Activated CD4-positive, alpha-beta T cell treated with anti-CD3 and anti-CD28 coated beads for 36 hours (primary cell): ENCODE data around the gene ZBTB8OS. TPM values are rescaled to one million over a fixed set of nuclear protein-coding genes. Genes with fewer than 3 reads are reported as not detected.
A peak's percentile ranks its signal among the peaks of the same experiment; 100 is the strongest.

Experiments used
- ATAC-seq: fragments of 200-7000 bp; cut with Tn5 transposase; one replicate; pipeline ENCODE4 v1.10.0; 2021; ENCODE audit warnings: mild to moderate bottlenecking, moderate library complexity
- CTCF ChIA-PET: fragments of 350-600 bp; sonication (Branson Sonifier 250); formaldehyde crosslinking; loops from one replicate; lab custom pipeline; 2021; ENCODE audit warnings: antibody characterized with exemption; lab: Charles Lee
- POLR2A ChIA-PET: fragments of 350-600 bp; sonication (Branson Sonifier 250); formaldehyde crosslinking; loops from one replicate; lab custom pipeline; 2021; ENCODE audit warnings: antibody characterized with exemption, inconsistent platforms; lab: Charles Lee
- DNase-seq: peaks from one replicate; pipeline ENCODE4 v3.0.0-alpha.2; 2020
- H3K27ac Mint-ChIP-seq: one replicate; pipeline ENCODE4 v1.8.0; 2021; ENCODE audit warnings: mixed read lengths
- H3K27me3 Mint-ChIP-seq: one replicate; pipeline ENCODE4 v1.8.0; 2021; ENCODE audit warnings: mixed read lengths
- H3K36me3 Mint-ChIP-seq: one replicate; pipeline ENCODE4 v1.8.0; 2021; ENCODE audit warnings: low read depth, mixed read lengths
- H3K4me1 Mint-ChIP-seq: one replicate; pipeline ENCODE4 v1.8.0; 2021; ENCODE audit warnings: mixed read lengths
- H3K4me3 Mint-ChIP-seq: one replicate; pipeline ENCODE4 v1.8.0; 2021; ENCODE audit warnings: mild to moderate bottlenecking, moderate library complexity, mixed read lengths
- H3K9me3 Mint-ChIP-seq: one replicate; pipeline ENCODE4 v1.8.0; 2021; ENCODE audit warnings: low read depth, mixed read lengths
- intact Hi-C, 2 experiments: fragments of 100-400 bp; cut with DNase I in 1 of 2; cut with micrococcal nuclease in 1 of 2; formaldehyde crosslinking; loops; one replicate each; pipeline versions ENCODE4 v1.14.2 to v1.15.1; 2022 to 2024; cut with DNase I, micrococcal nuclease
- total RNA-seq, 2 experiments: library from RNA; stranded (reverse); gene quantifications; one replicate each; pipeline ENCODE4 v1.2.3, GENCODE V29; 2021

Gene ZBTB8OS
- total RNA-seq, 2 experiments from 2014 or later = 61.2 to 63.5 TPM

GRCh38 chr1:32627596-32628162, 22.7 kb downstream of the ZBTB8OS start:
- CTCF ChIA-PET = interaction anchor here (0.7 kb wide), 1 partner anchor 670 kb away, joined by 3 read pairs; no protein-coding TSS in a partner anchor

GRCh38 chr1:32626176-32626575, 24.2 kb downstream of the ZBTB8OS start:
- ATAC-seq (no peak), DNase-seq (no peak)
- H3K27me3 Mint-ChIP-seq = no peaks in the 10 kb centered on the region
- peaks cover 42% of the 10 kb centered on the region for H3K36me3 Mint-ChIP-seq
- no peak overlapping the region for H3K4me3 Mint-ChIP-seq
- CTCF ChIA-PET = no interaction called here
- H3K27ac Mint-ChIP-seq = no peak overlapping the region
- H3K4me1 Mint-ChIP-seq = peaks cover 36% of the 10 kb centered on the region
- no peaks in the 10 kb centered on the region for H3K9me3 Mint-ChIP-seq
- intact Hi-C loops = loop anchor here in 1 of 2 experiments (10.0 kb wide), 1 partner anchor 371 kb away; the partner anchor contains the start of gene LCK
- POLR2A ChIA-PET = no interaction called here

More at GRCh38 chr1:32627596-32628162, 22.7 kb downstream of the ZBTB8OS start:
- intact Hi-C loops = loop anchor here in 1 of 2 experiments (10.0 kb wide), 1 partner anchor 373 kb away; the partner anchor contains the start of gene LCK
- Mint-ChIP-seq H3K4me3 (no peak overlapping the region), H3K36me3 (peaks cover 37% of the 10 kb centered on the region), H3K27ac (peak overlapping the region; percentile 58), H3K4me1 (peaks cover 30% of the 10 kb centered on the region), H3K27me3 (no peaks in the 10 kb centered on the region), H3K9me3 (no peaks in the 10 kb centered on the region)
- ATAC-seq = no peak
- POLR2A ChIA-PET = interaction anchor here (0.5 to 0.6 kb wide), 3 partner anchors 18 to 202 kb away, joined by 4 to 7 read pairs (median 4); no protein-coding TSS in a partner anchor
- DNase-seq = peak; percentile 24

GRCh38 chr1:32623775-32624174, 26.6 kb downstream of the ZBTB8OS start:
- Mint-ChIP-seq H3K36me3 (peaks cover 46% of the 10 kb centered on the region), H3K27ac (peak overlapping the region; percentile 91), H3K4me1 (peaks cover 47% of the 10 kb centered on the region), H3K27me3 (no peaks in the 10 kb centered on the region), H3K4me3 (peak overlapping the region; percentile 12), H3K9me3 (no peaks in the 10 kb centered on the region)
- intact Hi-C loops = loop anchor here (1.0 to 10.0 kb wide), 3 partner anchors 27 to 369 kb away; partner anchors contain the start of genes ZBTB8OS (in 2 of the 2) and LCK (in 1 of the 2)
- CTCF ChIA-PET = interaction anchor here (0.6 to 1.5 kb wide), 3 partner anchors 16 to 103 kb away, joined by 3 to 5 read pairs (median 3); no protein-coding TSS in a partner anchor
- POLR2A ChIA-PET = no interaction called here
- ATAC-seq (peak; percentile 62), DNase-seq (peak; percentile 68)

GRCh38 chr1:32622806-32623681, 27.3 kb downstream of the ZBTB8OS start:
- ChIA-PET POLR2A (interaction anchor here (0.6 kb wide), 1 partner anchor 978 kb away, joined by 5 read pairs; the partner anchor contains the start of gene PEF1), CTCF (interaction anchor here (0.6 to 0.7 kb wide), 3 partner anchors 32 to 179 kb away, joined by 3 to 4 read pairs (median 4); no protein-coding TSS in a partner anchor)
- Mint-ChIP-seq H3K36me3 (peaks cover 49% of the 10 kb centered on the region), H3K4me3 (peak overlapping the region; percentile 12), H3K9me3 (no peaks in the 10 kb centered on the region), H3K27ac (peak overlapping the region; percentile 91), H3K4me1 (peaks cover 46% of the 10 kb centered on the region), H3K27me3 (no peaks in the 10 kb centered on the region)
- intact Hi-C loops = loop anchor here (1.0 to 10.0 kb wide), 3 partner anchors 27 to 368 kb away; partner anchors contain the start of genes ZBTB8OS (in 2 of the 2) and LCK (in 1 of the 2)
- DNase-seq (peak; percentile 35), ATAC-seq (peak; percentile 90)

GRCh38 chr1:32622205-32622604, 28.1 kb downstream of the ZBTB8OS start:
- intact Hi-C loops = loop anchor here in 1 of 2 experiments (10.0 kb wide), 1 partner anchor 367 kb away; the partner anchor contains the start of gene LCK
- H3K36me3 Mint-ChIP-seq = peaks cover 44% of the 10 kb centered on the region
- H3K4me1 Mint-ChIP-seq = peaks cover 38% of the 10 kb centered on the region
- H3K27ac Mint-ChIP-seq = no peak overlapping the region
- POLR2A ChIA-PET = interaction anchor here (0.6 kb wide), 1 partner anchor 977 kb away, joined by 5 read pairs; the partner anchor contains the start of gene PEF1
- DNase-seq = no peak
- H3K9me3 Mint-ChIP-seq = no peaks in the 10 kb centered on the region
- ATAC-seq = no peak
- CTCF ChIA-PET = no interaction called here
- H3K4me3 Mint-ChIP-seq = no peak overlapping the region
- H3K27me3 Mint-ChIP-seq = no peaks in the 10 kb centered on the region

- Mint-ChIP-seq H3K9me3 (no peaks in the 10 kb centered on the region), H3K27ac (no peak overlapping the region), H3K36me3 (peaks cover 39% of the 10 kb centered on the region), H3K27me3 (no peaks in the 10 kb centered on the region), H3K4me3 (no peak overlapping the region), H3K4me1 (peaks cover 34% of the 10 kb centered on the region)
- ATAC-seq (no peak), DNase-seq (peak; percentile 23)
- intact Hi-C loops = loop anchor here in 1 of 2 experiments (10.0 kb wide), 1 partner anchor 365 kb away; the partner anchor contains the start of gene LCK
- ChIA-PET CTCF (interaction anchor here (0.5 to 1.2 kb wide), 3 partner anchors 34 to 100 kb away, joined by 3 to 4 read pairs (median 4); no protein-coding TSS in a partner anchor), POLR2A (interaction anchor here (0.6 to 0.9 kb wide), 2 partner anchors 100 to 101 kb away, joined by 3 to 6 read pairs; no protein-coding TSS in a partner anchor)
Measured at GRCh38 chr1:32619701-32620485, 30.5 kb downstream of the ZBTB8OS start.

GRCh38 chr1:32618673-32619221, 31.6 kb downstream of the ZBTB8OS start:
- DNase-seq = no peak
- ChIA-PET POLR2A (interaction anchor here (0.9 kb wide), 1 partner anchor 99 kb away, joined by 3 read pairs; no protein-coding TSS in a partner anchor), CTCF (no interaction called here)
- Mint-ChIP-seq H3K9me3 (no peaks in the 10 kb centered on the region), H3K4me3 (no peak overlapping the region), H3K27ac (no peak overlapping the region), H3K36me3 (peaks cover 34% of the 10 kb centered on the region), H3K27me3 (no peaks in the 10 kb centered on the region), H3K4me1 (peaks cover 27% of the 10 kb centered on the region)
- intact Hi-C loops = no loop called here
- no peak for ATAC-seq

- H3K36me3 Mint-ChIP-seq = no peaks in the 10 kb centered on the region
- CTCF ChIA-PET = no interaction called here
- intact Hi-C loops = no loop called here
- ATAC-seq = no peak
- no peaks in the 10 kb centered on the region for H3K9me3 Mint-ChIP-seq
- no peak overlapping the region for H3K4me3 Mint-ChIP-seq
- DNase-seq = no peak
- no peaks in the 10 kb centered on the region for H3K27me3 Mint-ChIP-seq
- POLR2A ChIA-PET = no interaction called here
- no peak overlapping the region for H3K27ac Mint-ChIP-seq
- H3K4me1 Mint-ChIP-seq = peaks cover 7% of the 10 kb centered on the region
Measured at GRCh38 chr1:32613472-32613871, 36.9 kb downstream of the ZBTB8OS start.

GRCh38 chr1:32612189-32612881, 38.0 kb downstream of the ZBTB8OS start:
- intact Hi-C loops = loop anchor here in 1 of 2 experiments (1.0 kb wide), 1 partner anchor 38 kb away; the partner anchor contains the start of gene ZBTB8OS
- Mint-ChIP-seq H3K9me3 (no peaks in the 10 kb centered on the region), H3K4me1 (peaks cover 7% of the 10 kb centered on the region), H3K27ac (no peak overlapping the region), H3K4me3 (peak overlapping the region; percentile 57), H3K36me3 (no peaks in the 10 kb centered on the region), H3K27me3 (no peaks in the 10 kb centered on the region)
- peak; percentile 75 for DNase-seq
- ChIA-PET CTCF (no interaction called here), POLR2A (interaction anchor here (0.6 kb wide), 2 partner anchors 36 to 92 kb away, joined by 6 to 9 read pairs; no protein-coding TSS in a partner anchor)
- peak; percentile 99 for ATAC-seq
